Liver (tissue), 9 donors: Measurements from ENCODE around the gene TRPV4. TPM values are rescaled to one million over a fixed set of nuclear protein-coding genes. Genes with fewer than 3 reads are reported as not detected.

Source experiments
- DNase-seq: peaks from one replicate; pipeline ENCODE4 v3.0.0-alpha.2; 2017; ENCODE audit warnings: low spot score
- H3K27ac ChIP-seq, 2 donors: one replicate each; pipeline ENCODE4 v1.7.0; 2013; ENCODE audit warnings: inconsistent platforms in 2 of 2, low read length in 2 of 2, control low read depth in 1 of 2, low read depth in 1 of 2, mild to moderate bottlenecking in 1 of 2
- H3K27me3 ChIP-seq, 4 donors: one replicate each; pipeline versions ENCODE4 v1.6.1 to v1.7.0; 2013; ENCODE audit warnings: low read length in 3 of 4, inconsistent platforms in 1 of 4, mild to moderate bottlenecking in 1 of 4, moderate library complexity in 1 of 4; ENCODE audit not compliant: control insufficient read depth in 4 of 4, insufficient read depth in 4 of 4
- H3K36me3 ChIP-seq, 4 donors: one replicate each; pipeline versions ENCODE4 v1.6.1 to v1.7.0; 2013; ENCODE audit warnings: low read length in 3 of 4, mild to moderate bottlenecking in 3 of 4, low read depth in 1 of 4, moderate library complexity in 1 of 4; ENCODE audit not compliant: control insufficient read depth in 4 of 4, insufficient read depth in 3 of 4
- H3K4me1 ChIP-seq, 4 donors: one replicate each; pipeline versions ENCODE4 v1.6.1 to v1.7.0; 2013; ENCODE audit warnings: low read length in 3 of 4, mild to moderate bottlenecking in 3 of 4, moderate library complexity in 1 of 4; ENCODE audit not compliant: control insufficient read depth in 4 of 4, insufficient read depth in 4 of 4
- H3K4me3 ChIP-seq, 3 donors: one replicate each; pipeline versions ENCODE4 v1.6.1 to v1.7.0; 2013; ENCODE audit warnings: low read length in 3 of 3, control low read depth in 1 of 3, low read depth in 1 of 3, mild to moderate bottlenecking in 1 of 3
- H3K9ac ChIP-seq, 2 donors: one replicate each; pipeline ENCODE4 v1.7.0; 2013; ENCODE audit warnings: low read length in 2 of 2, mild to moderate bottlenecking in 2 of 2, moderate library complexity in 2 of 2, control low read depth in 1 of 2, low read depth in 1 of 2
- H3K9me3 ChIP-seq, 4 donors: one replicate each; pipeline versions ENCODE4 v1.6.1 to v1.7.0; 2013; ENCODE audit warnings: low read length in 3 of 4; ENCODE audit not compliant: control insufficient read depth in 4 of 4
- EGR1 ChIP-seq, 2 donors: IDR thresholded peaks; 2 replicates each; pipeline ENCODE4 v1.6.1; 2016 to 2018; ENCODE audit warnings: antibody characterized with exemption in 2 of 2, low read depth in 2 of 2
- FOXA1 ChIP-seq: IDR thresholded peaks from 2 replicates; pipeline ENCODE4 v1.6.1; 2016; ENCODE audit warnings: antibody characterized with exemption
- FOXA2 ChIP-seq: IDR thresholded peaks from 2 replicates; pipeline ENCODE4 v1.6.1; 2016; ENCODE audit warnings: antibody characterized with exemption
- GABPA ChIP-seq, 2 donors: IDR thresholded peaks in 1 of 2; conservative IDR thresholded peaks in 1 of 2; 2 replicates each; pipeline ENCODE4 v1.6.1; 2016; ENCODE audit warnings: antibody characterized with exemption in 2 of 2, mild to moderate bottlenecking in 1 of 2, moderate library complexity in 1 of 2
- HNF4A ChIP-seq, 2 donors: conservative IDR thresholded peaks; 2 replicates each; pipeline ENCODE4 v1.6.1; 2016; ENCODE audit warnings: antibody characterized with exemption in 2 of 2, mild to moderate bottlenecking in 2 of 2
- HNF4G ChIP-seq: IDR thresholded peaks from 2 replicates; pipeline ENCODE4 v1.6.1; 2016; ENCODE audit warnings: antibody characterized with exemption
- JUND ChIP-seq, 2 donors: IDR thresholded peaks; 2 replicates each; pipeline ENCODE4 v1.6.1; 2016; ENCODE audit warnings: antibody characterized with exemption in 2 of 2
- NR2F2 ChIP-seq: IDR thresholded peaks from 2 replicates; pipeline ENCODE4 v1.6.1; 2016; ENCODE audit warnings: antibody characterized with exemption
- RAD21 ChIP-seq, 2 donors: IDR thresholded peaks; 2 replicates each; pipeline ENCODE4 v1.6.1; 2016; ENCODE audit warnings: antibody characterized with exemption in 2 of 2, mild to moderate bottlenecking in 2 of 2
- RXRA ChIP-seq, 2 donors: IDR thresholded peaks; 2 replicates each; pipeline ENCODE4 v1.6.1; 2017 to 2018; ENCODE audit warnings: antibody characterized with exemption in 2 of 2, mild to moderate bottlenecking in 1 of 2
- SP1 ChIP-seq: IDR thresholded peaks from 2 replicates; pipeline ENCODE4 v1.6.1; 2018; ENCODE audit warnings: antibody characterized with exemption, mild to moderate bottlenecking
- TAF1 ChIP-seq: conservative IDR thresholded peaks from 2 replicates; pipeline ENCODE4 v1.6.1; 2016; ENCODE audit warnings: antibody characterized with exemption, mild to moderate bottlenecking
- YY1 ChIP-seq: IDR thresholded peaks from 2 replicates; pipeline ENCODE4 v1.6.1; 2016; ENCODE audit warnings: antibody characterized with exemption, mild to moderate bottlenecking
- WGBS: extraction: QIAGEN DNeasy Blood & Tissue Kit; methylation state at CpG from one replicate; pipeline ENCODE4 v1.1.7; 2013; 5-methylcytosine and 5-hydroxymethylcytosine counted together
- polyA plus RNA-seq, 2 donors: library from polyadenylated mRNA; stranded (reverse) in 1 of 2; unstranded in 1 of 2; fragments of 200-250 nt in 1 of 2; fragments of >200 nt in 1 of 2; fragmentation: Nextera tagmentation in 1 of 2; extraction: Ambion mirVana in 1 of 2; gene quantifications; one replicate each; pipeline versions ENCODE4 v1.2.1 to v1.2.3, GENCODE V29; 2013 to 2015
- total RNA-seq, 2 donors: library from RNA; depleted of rRNA; stranded (reverse); fragments of >200 nt; gene quantifications; one replicate each; pipeline ENCODE4 v1.2.3, GENCODE V29; 2014
- TF ChIP-seq, protein P1 (sequence below): IDR thresholded peaks from 2 replicates; pipeline ENCODE4 v1.6.1; 2016; ENCODE audit warnings: antibody characterized with exemption
- TF ChIP-seq, protein P2 (sequence below): IDR thresholded peaks from 2 replicates; pipeline ENCODE4 v1.6.1; 2016; ENCODE audit warnings: antibody characterized with exemption
- TF ChIP-seq, protein P3 (sequence below): IDR thresholded peaks from 2 replicates; pipeline ENCODE4 v1.6.1; 2016; ENCODE audit warnings: antibody characterized with exemption
- TF ChIP-seq, protein P4 (sequence below): fragments of 150-350 bp; IDR thresholded peaks from 2 replicates; pipeline ENCODE4 v1.5.1; 2017; ENCODE audit warnings: improper control_type of control experiment, low read depth, low read length; ENCODE audit not compliant: missing input control
- TF ChIP-seq, protein P5 (sequence below): IDR thresholded peaks from 2 replicates; pipeline ENCODE4 v1.6.1; 2016; ENCODE audit warnings: antibody characterized with exemption, mild to moderate bottlenecking
- donor health status: healthy.
- donor health status: healthy.
- donor health status: healthy.
- donor health status: healthy.
- donor health status: healthy.

TRPV4 gene
- total and polyA plus RNA-seq, 4 donors, result 1.3 to 9.6 (median 3.9) TPM

DNA sequence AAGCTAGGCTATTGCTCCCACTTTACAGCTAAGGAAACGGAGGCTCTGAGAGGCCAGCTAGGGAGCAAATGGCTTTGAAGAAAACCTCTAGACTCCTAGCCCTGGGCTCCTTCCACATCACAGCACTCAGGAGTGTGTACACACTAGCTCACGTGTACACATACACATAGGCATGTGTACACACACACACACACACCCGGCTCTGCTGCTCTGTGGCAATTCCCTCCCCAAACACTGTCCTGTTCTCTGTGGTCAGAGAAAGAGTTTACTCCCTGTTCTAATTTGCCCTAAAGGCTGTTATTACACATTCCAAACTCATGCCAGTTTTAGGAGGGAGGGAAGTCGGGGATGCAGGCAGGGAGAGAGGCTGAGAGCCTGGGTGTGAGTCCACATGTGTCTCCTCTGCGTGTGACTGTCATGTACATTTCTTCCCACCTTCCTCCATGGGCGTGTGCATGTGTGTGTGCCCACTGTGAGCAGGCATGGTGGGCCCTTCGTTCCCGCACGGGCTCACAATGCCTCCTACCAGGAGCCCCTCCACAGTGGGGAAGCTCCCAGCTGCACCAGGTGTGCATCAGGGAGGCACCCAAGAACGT, 14.2 kb downstream of the TRPV4 start:
- DNase-seq, result no peak
- H3K27ac ChIP-seq, result no peak overlapping the region
- no peaks in the 10 kb centered on the region for H3K27me3 ChIP-seq
- H3K36me3 ChIP-seq, result peaks cover 0 to 11% (median 2%) of the 10 kb centered on the region in 4 donors
- peaks cover 2 to 25% (median 19%) of the 10 kb centered on the region in 4 donors for H3K4me1 ChIP-seq
- no peak overlapping the region for H3K4me3 ChIP-seq
- TF ChIP-seq, protein P1, sequence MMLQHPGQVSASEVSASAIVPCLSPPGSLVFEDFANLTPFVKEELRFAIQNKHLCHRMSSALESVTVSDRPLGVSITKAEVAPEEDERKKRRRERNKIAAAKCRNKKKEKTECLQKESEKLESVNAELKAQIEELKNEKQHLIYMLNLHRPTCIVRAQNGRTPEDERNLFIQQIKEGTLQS, result no peak
- TF ChIP-seq SP1, result no peak
- no peak for TF ChIP-seq RXRA (IDR thresholded peaks at IDR 0.05)
- TF ChIP-seq HNF4A (conservative IDR thresholded peaks at IDR 0.05), result no peak
- TF ChIP-seq RAD21 (IDR thresholded peaks at IDR 0.05), result no peak
- TF ChIP-seq YY1, result no peak
- H3K9me3 ChIP-seq, result no peaks in the 10 kb centered on the region
- H3K9ac ChIP-seq, result no peak overlapping the region
- WGBS, result 65% methylated on average over 10 of the region's 10 CpGs

DNA sequence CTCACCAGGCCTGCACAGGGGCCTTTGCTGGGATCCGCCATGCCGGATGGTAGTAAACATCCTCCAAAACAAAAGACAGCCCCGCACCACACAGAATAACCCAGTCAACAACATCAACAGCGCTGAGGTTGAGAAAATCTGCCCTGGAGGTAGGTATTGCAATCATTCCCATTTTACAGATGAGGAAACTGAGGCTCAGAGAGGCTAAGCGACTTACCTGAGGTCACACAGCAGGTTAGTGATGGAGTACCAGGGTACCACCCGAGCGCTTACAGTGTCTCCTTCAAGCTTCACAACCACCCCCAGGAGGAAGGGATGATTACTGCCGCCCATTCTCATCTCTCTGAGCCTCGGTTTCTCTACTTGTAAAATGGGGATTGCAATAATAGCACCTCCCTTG, 14.9 kb downstream of the TRPV4 start:
- Histone ChIP-seq H3K36me3 (peaks cover 0 to 18% (median 8%) of the 10 kb centered on the region in 4 donors), H3K4me3 (no peak overlapping the region), H3K27me3 (no peaks in the 10 kb centered on the region), H3K9ac (no peak overlapping the region), H3K4me1 (peaks cover 2 to 18% (median 12%) of the 10 kb centered on the region in 4 donors), H3K9me3 (no peaks in the 10 kb centered on the region), H3K27ac (no peak overlapping the region)
- WGBS, result 93% methylated on average over 9 of the region's 9 CpGs
- TF ChIP-seq HNF4G (no peak), FOXA1 (no peak), RAD21 (IDR thresholded peaks at IDR 0.05) (no peak), TAF1 (no peak), NR2F2 (no peak), HNF4A (conservative IDR thresholded peaks at IDR 0.05) (no peak), YY1 (no peak), SP1 (no peak), FOXA2 (no peak), EGR1 (IDR thresholded peaks at IDR 0.05; ENCODE audit: low read depth in 2 of 2) (no peak), JUND (IDR thresholded peaks at IDR 0.05) (no peak), RXRA (IDR thresholded peaks at IDR 0.05) (no peak), GABPA (IDR thresholded peaks at IDR 0.05 in 1 of 2, conservative IDR thresholded peaks at IDR 0.05 in 1 of 2) (no peak)
- TF ChIP-seq, protein P2, sequence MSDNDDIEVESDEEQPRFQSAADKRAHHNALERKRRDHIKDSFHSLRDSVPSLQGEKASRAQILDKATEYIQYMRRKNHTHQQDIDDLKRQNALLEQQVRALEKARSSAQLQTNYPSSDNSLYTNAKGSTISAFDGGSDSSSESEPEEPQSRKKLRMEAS, result no peak
- TF ChIP-seq, protein P3, sequence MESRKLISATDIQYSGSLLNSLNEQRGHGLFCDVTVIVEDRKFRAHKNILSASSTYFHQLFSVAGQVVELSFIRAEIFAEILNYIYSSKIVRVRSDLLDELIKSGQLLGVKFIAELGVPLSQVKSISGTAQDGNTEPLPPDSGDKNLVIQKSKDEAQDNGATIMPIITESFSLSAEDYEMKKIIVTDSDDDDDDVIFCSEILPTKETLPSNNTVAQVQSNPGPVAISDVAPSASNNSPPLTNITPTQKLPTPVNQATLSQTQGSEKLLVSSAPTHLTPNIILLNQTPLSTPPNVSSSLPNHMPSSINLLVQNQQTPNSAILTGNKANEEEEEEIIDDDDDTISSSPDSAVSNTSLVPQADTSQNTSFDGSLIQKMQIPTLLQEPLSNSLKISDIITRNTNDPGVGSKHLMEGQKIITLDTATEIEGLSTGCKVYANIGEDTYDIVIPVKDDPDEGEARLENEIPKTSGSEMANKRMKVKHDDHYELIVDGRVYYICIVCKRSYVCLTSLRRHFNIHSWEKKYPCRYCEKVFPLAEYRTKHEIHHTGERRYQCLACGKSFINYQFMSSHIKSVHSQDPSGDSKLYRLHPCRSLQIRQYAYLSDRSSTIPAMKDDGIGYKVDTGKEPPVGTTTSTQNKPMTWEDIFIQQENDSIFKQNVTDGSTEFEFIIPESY, result no peak
- TF ChIP-seq, protein P4, sequence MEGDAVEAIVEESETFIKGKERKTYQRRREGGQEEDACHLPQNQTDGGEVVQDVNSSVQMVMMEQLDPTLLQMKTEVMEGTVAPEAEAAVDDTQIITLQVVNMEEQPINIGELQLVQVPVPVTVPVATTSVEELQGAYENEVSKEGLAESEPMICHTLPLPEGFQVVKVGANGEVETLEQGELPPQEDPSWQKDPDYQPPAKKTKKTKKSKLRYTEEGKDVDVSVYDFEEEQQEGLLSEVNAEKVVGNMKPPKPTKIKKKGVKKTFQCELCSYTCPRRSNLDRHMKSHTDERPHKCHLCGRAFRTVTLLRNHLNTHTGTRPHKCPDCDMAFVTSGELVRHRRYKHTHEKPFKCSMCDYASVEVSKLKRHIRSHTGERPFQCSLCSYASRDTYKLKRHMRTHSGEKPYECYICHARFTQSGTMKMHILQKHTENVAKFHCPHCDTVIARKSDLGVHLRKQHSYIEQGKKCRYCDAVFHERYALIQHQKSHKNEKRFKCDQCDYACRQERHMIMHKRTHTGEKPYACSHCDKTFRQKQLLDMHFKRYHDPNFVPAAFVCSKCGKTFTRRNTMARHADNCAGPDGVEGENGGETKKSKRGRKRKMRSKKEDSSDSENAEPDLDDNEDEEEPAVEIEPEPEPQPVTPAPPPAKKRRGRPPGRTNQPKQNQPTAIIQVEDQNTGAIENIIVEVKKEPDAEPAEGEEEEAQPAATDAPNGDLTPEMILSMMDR, result no peak
- TF ChIP-seq, protein P1, result no peak
- TF ChIP-seq, protein P5, sequence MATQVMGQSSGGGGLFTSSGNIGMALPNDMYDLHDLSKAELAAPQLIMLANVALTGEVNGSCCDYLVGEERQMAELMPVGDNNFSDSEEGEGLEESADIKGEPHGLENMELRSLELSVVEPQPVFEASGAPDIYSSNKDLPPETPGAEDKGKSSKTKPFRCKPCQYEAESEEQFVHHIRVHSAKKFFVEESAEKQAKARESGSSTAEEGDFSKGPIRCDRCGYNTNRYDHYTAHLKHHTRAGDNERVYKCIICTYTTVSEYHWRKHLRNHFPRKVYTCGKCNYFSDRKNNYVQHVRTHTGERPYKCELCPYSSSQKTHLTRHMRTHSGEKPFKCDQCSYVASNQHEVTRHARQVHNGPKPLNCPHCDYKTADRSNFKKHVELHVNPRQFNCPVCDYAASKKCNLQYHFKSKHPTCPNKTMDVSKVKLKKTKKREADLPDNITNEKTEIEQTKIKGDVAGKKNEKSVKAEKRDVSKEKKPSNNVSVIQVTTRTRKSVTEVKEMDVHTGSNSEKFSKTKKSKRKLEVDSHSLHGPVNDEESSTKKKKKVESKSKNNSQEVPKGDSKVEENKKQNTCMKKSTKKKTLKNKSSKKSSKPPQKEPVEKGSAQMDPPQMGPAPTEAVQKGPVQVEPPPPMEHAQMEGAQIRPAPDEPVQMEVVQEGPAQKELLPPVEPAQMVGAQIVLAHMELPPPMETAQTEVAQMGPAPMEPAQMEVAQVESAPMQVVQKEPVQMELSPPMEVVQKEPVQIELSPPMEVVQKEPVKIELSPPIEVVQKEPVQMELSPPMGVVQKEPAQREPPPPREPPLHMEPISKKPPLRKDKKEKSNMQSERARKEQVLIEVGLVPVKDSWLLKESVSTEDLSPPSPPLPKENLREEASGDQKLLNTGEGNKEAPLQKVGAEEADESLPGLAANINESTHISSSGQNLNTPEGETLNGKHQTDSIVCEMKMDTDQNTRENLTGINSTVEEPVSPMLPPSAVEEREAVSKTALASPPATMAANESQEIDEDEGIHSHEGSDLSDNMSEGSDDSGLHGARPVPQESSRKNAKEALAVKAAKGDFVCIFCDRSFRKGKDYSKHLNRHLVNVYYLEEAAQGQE, result no peak
- no peak for DNase-seq
